Activated naive CD4-positive, alpha-beta T cell treated with Interleukin-2 at 50 U/mL for 16 hours (primary cell): ENCODE measurements around the gene GLCE.
A peak's percentile ranks its signal among the peaks of the same experiment; 100 is the strongest.
"Not testable (repeated sequence)": the region's sequence is repeated elsewhere in the genome, so short reads cannot be mapped to it uniquely, and the experiment has no call there.

Experiments
- DNase-seq: peaks from one replicate; pipeline ENCODE4 v3.0.0-alpha.2; 2020

Gene GLCE

DNA sequence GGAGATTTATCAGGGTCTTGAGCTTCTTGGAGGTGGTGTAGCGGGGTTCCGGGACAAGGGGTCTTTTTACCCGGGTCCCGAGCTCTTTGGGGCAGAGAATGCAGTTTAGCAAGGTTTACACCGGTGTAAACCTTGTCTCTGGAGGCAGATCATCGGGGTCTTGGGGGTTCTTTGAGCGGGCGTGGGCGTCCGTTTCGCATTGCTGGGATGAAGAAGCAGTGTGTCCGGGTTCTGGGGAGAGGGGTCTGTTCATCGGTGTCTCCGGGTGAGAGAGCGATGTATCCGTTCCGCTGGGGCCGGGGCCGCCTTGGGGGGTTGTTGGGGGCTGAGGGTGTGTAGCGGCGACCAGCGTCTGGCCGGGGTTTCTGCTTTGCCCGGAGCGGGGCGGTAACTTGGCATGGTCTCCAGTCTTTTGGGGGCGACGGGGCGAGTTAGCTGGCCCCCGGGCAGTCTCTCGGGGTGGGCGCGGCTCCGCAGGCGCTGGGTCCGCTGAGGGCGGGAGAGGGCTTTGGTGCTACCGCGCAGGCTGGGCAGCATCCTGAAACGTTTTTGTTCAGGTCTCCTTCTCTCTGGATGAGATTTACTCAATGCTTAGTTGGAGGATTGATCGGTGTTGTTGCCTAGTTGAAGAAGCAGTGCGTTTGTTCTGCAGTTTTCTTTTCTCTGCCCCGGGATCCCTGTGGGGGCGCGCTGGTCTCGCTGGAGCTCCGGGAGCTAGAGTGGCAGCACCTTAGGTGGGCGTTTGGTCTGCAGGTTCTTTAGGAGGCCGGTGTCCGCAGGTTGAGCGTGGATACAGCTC, 843 bp downstream of the GLCE start:
- DNase-seq, result peak; percentile 22

DNA sequence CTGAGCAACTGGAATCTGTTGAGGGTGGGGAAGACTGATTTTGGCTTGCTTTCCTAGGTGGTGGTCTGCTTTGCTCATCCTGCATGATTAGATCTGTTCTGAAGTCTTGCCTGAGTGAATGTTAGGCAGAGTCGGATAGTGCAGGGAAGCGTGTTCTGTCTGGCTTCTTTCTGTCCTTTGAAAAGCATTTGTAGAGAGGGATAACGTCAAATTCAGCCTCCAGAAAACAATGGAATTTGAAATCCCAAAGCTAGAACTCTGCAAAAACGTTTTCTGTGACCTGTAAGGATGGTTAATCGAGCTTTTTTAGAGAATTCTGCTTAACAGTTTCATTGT, 1.4 kb downstream of the GLCE start:
- DNase-seq, result no peak

DNA sequence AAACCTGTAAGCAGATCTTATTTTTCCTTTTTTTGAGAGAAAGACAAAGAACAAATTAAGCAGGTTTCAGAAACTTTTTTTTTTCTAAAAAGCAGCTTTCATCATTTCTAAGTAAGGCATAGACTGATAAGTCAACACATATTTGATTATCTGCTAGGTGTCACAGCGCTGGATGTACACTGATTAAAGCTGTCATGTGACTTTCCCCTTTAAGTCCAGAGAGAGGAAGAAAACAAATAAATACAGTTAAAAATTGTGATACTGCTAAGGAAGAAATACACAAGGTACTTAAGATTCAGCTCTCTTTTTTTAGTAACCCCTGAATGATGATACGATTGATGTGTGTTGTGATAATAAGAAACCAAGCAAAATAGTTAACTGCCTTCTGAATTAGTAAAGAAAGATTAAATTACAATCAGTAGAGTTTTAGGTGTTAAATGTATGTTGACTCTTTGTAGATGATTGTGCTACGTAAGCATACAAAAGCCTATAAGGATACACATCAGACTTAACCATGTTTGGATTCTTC, 2.8 kb downstream of the GLCE start:
- no peak for DNase-seq

- DNase-seq, result no peak
Observed at GRCh38 chr15:69164807-69165636, 4.6 kb downstream of the GLCE start.

DNA sequence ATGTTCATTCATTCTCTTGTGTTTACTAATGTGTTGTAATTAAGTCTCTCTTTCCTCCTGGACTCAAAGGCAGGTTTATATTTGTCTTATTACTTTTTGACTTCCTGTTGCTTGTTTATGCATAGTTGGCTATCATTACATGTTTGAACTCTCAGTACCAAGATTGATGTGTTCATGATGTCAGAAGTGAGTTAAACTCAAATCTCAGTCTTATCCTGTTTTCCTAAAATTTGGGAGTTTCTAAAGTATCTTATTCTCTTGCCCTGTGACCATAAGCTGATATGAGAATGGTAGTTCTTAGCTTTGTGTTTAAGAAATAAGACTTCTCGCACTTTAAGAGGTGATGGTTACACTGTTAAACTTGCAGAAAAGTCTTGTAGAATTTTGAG, 5.2 kb downstream of the GLCE start:
- no peak for DNase-seq

DNA sequence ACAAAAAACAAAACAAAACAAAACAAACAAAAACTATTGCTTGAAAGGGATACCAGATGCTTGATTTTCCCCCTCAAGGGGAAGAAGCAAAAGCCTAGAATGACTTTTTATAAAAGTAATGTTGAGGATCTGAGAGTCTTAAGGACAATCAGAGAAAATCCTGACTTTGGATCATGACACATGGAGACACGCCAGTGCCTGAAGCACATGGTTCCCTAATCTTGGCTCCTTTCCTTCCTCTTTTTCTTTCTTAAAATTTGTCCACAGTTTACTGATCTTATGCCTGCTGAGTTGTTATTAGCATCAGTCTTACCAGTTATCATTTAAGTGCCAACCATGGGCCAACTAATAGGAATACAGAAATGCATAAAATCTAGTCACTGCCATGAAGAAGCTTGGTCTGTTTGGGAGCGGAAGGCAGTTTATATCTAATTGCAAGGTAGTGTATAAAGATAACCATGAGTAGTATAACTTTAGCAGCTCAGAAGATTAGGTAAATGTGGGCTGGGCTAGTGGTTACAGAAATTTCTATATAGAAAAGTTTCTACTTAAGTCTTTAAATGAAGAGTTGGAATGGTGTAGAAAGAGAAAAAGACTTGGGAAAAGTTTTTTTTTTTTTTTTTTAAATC, 6.9 kb downstream of the GLCE start:
- no peak for DNase-seq

DNA sequence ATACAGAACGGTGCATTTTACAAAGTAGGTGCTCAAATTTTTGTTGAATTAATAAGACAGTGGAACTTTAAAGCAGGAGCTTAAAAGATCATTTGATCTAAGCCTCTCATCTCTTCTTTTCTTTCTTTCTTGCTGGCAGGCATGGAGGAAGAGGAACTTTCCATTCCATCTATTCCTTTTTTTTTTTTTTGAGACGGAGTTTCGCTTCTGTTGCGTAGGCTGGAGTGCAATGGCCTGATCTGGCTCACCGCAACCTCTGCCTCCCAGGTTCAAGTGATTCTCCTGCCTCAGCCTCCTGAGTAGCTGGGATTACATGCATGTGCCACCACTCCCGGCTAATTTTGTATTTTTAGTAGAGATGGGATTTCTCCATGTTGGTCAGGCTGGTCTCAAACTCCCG, 7.9 kb downstream of the GLCE start:
- not testable (repeated sequence) for DNase-seq

GRCh38 chr15:69169540-69169939, 9.1 kb downstream of the GLCE start:
- DNase-seq, result not testable (repeated sequence)

- no peak for DNase-seq
Observed at GRCh38 chr15:69170597-69170996, 10.2 kb downstream of the GLCE start.

- DNase-seq, result no peak
Observed at GRCh38 chr15:69172847-69173246, 12.4 kb downstream of the GLCE start.

DNA sequence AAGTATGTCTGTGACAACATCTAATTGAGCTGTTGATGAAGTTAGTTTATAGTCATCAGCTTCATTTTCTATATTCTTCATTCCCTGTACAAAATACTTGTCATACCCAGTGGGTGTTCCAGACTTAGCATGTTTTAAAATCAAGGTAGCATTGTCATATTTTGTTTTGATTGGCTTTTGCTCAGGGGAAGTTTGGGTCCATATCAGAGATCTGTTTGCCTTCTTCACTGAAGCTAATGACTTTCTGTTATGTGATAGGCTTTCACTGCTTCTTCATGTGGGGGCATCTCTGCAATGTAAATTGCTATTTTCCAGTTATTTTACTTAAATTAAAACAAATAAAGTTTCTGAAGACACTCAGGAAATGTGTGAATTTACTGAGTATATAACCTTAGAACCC, 15.1 kb downstream of the GLCE start:
- DNase-seq, result no peak

DNA sequence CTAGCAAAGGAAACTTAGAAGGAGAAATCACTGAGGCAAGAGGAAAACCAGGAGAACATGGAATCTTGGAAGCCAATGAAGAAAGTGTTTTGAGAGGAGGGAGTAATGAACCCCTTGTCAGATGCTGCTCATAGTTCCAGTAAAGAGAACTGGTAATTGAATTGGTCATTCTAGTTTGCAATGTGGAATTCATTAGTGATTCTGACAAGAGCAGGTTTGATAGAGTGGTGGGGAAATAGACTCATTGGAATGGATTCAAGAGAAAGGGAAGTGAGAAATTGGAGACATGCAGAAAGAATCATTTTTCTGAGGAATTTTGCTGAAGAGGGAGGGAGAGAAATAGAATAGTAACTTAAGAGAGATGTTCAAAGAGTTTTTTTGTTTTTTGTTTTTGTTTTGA, 21.0 kb downstream of the GLCE start:
- DNase-seq, result no peak

DNA sequence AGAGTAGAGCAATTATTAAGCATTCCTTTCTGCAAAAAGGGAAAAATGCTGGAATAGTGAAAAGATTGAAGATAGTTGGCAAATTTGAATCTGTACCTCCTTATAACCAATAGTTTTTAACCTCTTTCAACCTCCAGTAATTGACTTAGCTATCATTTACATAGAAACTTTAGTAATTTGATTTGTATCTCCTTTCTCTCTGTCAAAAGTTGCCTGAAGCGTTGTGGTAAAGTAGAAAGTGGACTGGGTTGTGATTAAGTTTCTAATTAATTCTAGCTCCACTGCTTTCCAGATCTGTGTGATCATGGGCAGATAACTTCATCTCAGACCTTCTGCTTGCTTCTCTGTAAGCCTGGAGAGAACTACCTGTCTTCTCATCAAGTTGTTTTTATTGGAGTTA, 24.8 kb downstream of the GLCE start:
- DNase-seq, result no peak

- no peak for DNase-seq
Observed at GRCh38 chr15:69185706-69186105, 25.3 kb downstream of the GLCE start.

- DNase-seq, result no peak
Observed at GRCh38 chr15:69189157-69189556, 28.7 kb downstream of the GLCE start.

- DNase-seq, result no peak
Observed at GRCh38 chr15:69190091-69190490, 29.7 kb downstream of the GLCE start.

DNA sequence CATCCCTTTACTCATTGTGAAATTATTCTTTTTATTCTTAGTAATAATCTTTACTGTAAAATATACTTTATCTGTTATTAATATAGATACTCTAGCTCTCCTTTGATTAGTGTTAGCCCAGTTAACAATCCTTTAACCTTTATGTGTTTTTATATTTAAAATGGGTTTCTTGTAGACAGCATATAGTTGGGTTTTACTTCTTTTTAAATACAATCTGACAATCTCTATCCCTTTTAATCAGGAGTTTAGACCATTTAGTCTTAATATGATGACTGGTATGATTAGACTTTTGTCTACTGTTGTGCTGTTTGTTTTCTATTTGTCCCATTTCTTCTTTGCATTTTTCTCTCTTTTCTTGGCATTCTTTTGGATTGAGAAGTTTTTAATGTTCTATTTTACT, 30.1 kb downstream of the GLCE start:
- no peak for DNase-seq

- DNase-seq, result no peak
Observed at GRCh38 chr15:69194025-69194827, 33.8 kb downstream of the GLCE start.

DNA sequence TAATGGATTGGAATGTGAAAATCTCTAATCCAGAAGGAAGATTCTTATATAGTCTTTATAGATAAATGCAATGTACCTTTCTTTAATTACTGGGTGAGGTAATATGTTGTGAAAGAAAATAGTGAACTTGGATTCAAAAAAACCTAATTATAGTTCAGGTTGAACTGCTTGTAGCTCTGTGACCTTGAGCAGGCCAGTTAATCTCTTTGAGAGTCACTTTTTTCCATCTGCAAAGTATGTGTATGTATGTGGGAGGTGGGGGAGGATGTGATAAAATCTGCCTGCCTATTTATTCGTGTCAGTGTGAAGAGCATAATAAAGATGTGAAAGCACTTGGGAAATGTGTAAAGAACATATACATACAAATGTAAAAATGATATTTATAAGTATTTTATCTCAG, 34.4 kb downstream of the GLCE start:
- DNase-seq, result no peak

DNA sequence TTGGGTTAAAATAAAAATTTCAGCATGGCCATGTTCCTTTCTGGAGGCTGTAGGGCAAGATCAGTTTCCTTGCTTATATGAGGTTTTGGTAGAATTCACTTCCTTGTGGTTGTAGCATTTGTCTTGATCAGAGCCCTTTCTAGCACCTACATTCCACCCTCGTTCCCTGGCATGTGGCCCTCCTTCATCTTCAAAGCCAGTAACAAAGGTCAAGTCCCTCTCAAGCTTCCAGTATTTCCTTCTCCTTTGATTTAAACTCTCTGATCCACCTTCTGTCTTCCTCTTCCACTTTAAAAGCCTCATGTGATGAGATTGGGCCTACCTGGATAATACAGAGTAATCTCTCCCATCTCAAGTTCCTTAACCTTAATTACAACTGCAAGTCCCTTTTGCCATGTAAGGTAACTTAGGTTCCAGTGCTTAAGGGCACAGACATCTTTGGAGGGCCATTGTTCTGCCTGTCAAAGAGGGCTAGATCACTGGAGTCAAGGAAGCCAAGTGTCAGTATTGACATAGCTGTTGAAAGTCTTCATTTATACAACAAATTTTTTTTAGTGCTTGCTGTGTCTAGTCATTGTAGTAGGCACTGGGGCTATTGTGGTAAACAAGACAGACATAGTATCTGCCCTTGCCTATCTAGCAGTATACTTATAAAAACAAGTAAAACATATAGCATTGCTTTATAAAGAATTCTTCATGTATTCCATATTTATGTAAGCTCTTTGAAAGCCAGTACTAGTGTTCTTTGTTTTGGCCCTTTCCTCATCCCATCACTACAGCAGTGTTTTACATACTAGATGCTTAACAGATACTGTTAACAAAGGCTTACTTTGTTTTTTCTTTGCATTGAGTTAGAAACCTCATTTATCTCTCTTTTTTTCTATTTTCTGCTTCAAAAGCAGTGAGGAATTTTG, 40.7 kb downstream of the GLCE start:
- DNase-seq, result no peak

DNA sequence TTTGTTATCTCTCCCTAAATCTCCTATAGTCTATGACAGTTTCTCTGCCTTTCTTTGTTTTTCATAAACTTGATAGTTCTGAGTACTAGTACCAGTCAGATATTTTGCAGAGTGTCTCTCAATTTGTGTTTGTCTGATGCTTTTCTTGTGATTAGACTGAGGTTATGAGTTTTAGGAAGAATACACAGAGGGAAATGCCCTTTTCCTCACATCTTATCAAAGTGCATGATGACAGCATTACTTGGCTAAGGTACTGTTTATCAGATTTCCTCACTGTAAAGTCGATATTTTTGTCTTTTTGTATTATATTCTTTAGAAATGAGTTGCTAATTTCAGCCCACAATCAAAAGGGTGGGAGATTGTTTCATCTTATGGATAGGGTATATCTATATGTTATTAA, 45.6 kb downstream of the GLCE start:
- no peak for DNase-seq

DNA sequence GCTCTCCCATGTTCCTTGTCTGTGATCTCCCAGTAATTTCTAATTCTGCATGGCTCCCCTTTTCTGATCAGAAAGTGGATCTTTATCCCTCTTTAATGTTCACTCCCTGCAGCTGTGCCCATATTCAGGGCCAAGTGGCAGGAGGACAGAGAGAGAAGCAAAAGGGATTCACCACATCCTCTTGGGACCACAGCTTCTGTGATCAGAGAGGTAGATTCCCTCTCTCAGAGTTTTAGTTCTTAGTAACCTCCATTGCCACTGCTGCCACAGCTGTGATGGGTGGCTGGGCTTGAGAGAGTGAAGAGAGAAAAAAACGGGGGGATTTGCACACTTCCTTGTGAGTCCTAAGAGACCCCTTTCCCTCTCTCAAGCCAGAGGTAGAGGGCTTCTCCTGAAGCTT, 49.2 kb downstream of the GLCE start:
- DNase-seq, result no peak
